Naive B cell (primary cell): ENCODE measurements around the gene AHSP. TPM values are rescaled to one million over a fixed set of nuclear protein-coding genes. Genes with fewer than 3 reads are reported as not detected.
"Not testable (repeated sequence)": the region's sequence is repeated elsewhere in the genome, so short reads cannot be mapped to it uniquely, and the experiment has no call there.

Source experiments
- ATAC-seq, 2 donors: fragments of 150-1000 bp; cut with Tn5 transposase; 2 replicates each; pipeline ENCODE4 v1.10.0; 2021; ENCODE audit warnings: low read depth in 2 of 2, mild to moderate bottlenecking in 2 of 2, moderate library complexity in 2 of 2
- DNase-seq: peaks from one replicate; pipeline ENCODE4 v3.0.0; 2022
- H3K27ac Mint-ChIP-seq, 6 donors: one replicate each; pipeline ENCODE4 v1.8.0; 2020 to 2022; ENCODE audit warnings: mild to moderate bottlenecking in 6 of 6, mixed read lengths in 6 of 6, moderate library complexity in 5 of 6, inconsistent platforms in 2 of 6
- H3K27me3 Mint-ChIP-seq, 3 donors: one replicate each; pipeline ENCODE4 v1.8.0; 2021 to 2022; ENCODE audit warnings: mixed read lengths in 3 of 3, mild to moderate bottlenecking in 1 of 3
- H3K36me3 Mint-ChIP-seq, 2 donors: one replicate each; pipeline ENCODE4 v1.8.0; 2020 to 2022; ENCODE audit warnings: mixed read lengths in 2 of 2, inconsistent platforms in 1 of 2, mild to moderate bottlenecking in 1 of 2
- H3K4me1 Mint-ChIP-seq, 3 donors: one replicate each; pipeline ENCODE4 v1.8.0; 2020 to 2022; ENCODE audit warnings: mixed read lengths in 3 of 3, inconsistent platforms in 1 of 3, mild to moderate bottlenecking in 1 of 3, moderate library complexity in 1 of 3
- H3K4me3 Mint-ChIP-seq, 8 donors: one replicate each; pipeline ENCODE4 v1.8.0; 2020 to 2022; ENCODE audit warnings: mild to moderate bottlenecking in 8 of 8, mixed read lengths in 8 of 8, moderate library complexity in 8 of 8, inconsistent platforms in 2 of 8
- H3K9me3 Mint-ChIP-seq, 7 donors: one replicate each; pipeline ENCODE4 v1.8.0; 2020 to 2022; ENCODE audit warnings: mixed read lengths in 7 of 7, mild to moderate bottlenecking in 5 of 7, inconsistent platforms in 2 of 7, moderate library complexity in 1 of 7
- polyA plus RNA-seq, 6 donors: library from polyadenylated mRNA; unstranded; fragments of 300-500 nt; fragmentation: Illumina TruSeq; gene quantifications; one replicate each; pipeline ENCODE4 v1.2.3, GENCODE V29; 2021; ENCODE audit warnings: low read depth in 6 of 6

The AHSP gene
- polyA plus RNA-seq, 6 donors from 2014 or later = not detected

DNA sequence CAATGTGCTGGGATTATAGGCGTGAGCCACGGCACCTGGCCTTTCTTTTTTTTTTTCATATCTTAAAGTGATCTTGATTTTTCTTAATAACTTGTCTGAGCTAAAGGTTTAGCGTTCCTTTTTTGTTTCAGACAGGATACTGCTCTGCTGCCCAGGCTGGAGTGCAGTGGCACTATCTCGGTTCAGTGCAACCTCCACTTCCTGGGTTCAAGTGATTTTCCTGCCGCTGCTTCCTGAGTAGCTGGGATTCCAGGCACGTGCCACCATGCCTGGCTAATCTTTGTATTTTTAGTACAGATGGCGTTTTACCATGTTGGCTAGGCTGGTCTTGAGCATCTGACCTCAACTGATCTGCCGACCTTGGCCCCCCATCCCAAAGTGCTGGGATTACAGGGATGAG lies 23.5 kb upstream of the AHSP start:
- no peaks in the 10 kb centered on the region for H3K9me3 Mint-ChIP-seq
- H3K27ac Mint-ChIP-seq = peak overlapping the region in 4 of 6 donors; percentile 28 to 83 (median 68)
- no peak for DNase-seq
- ATAC-seq = no peak
- H3K36me3 Mint-ChIP-seq = no peaks in the 10 kb centered on the region
- H3K27me3 Mint-ChIP-seq = no peaks in the 10 kb centered on the region
- peaks cover 33 to 58% (median 55%) of the 10 kb centered on the region in 3 donors for H3K4me1 Mint-ChIP-seq
- H3K4me3 Mint-ChIP-seq = peak overlapping the region in 1 of 8 donors; percentile 99

DNA sequence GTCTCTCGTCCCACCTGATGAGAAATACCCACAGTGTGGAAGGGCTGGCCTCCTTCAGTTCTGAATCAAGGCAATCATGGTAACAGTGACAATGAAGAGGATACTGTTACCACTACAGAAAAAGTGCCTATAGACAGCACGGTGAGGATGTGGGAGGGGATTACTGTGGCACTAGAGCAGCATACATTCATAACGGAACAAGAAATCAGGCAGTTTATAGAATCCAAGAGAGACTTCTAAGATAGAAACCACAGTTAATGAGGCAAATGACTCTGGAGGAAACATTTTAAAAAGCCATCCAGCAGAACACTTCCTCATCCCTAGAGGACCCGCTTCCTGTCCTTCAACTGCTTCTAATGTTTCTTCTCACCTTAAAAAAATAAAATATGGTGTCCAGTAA lies 22.2 kb upstream of the AHSP start:
- peaks cover 39 to 69% (median 65%) of the 10 kb centered on the region in 3 donors for H3K4me1 Mint-ChIP-seq
- H3K9me3 Mint-ChIP-seq = no peaks in the 10 kb centered on the region
- H3K36me3 Mint-ChIP-seq = no peaks in the 10 kb centered on the region
- ATAC-seq (no peak), DNase-seq (no peak)
- peak overlapping the region; percentile 48 to 88 (median 76) for H3K27ac Mint-ChIP-seq
- peak overlapping the region in 1 of 8 donors; percentile 99 for H3K4me3 Mint-ChIP-seq
- no peaks in the 10 kb centered on the region for H3K27me3 Mint-ChIP-seq

DNA sequence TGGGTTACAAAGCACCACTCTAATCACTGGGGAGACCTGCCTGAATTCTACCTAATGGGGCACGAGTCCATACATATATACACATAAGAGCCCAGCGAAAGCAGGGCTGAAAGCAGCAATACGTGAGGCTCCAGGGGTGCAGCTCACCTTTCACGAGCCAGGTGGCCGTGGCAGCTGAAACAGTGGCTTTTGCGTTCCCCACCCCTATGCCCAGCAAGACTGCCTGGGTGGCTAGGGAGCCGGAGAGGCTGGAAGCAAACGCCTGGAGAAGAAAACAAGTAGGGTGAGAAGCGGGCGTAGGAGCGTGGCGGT lies 20.1 kb upstream of the AHSP start:
- ATAC-seq = peak; percentile 5 to 12
- peak overlapping the region; percentile 42 to 97 (median 90) for H3K27ac Mint-ChIP-seq

DNA sequence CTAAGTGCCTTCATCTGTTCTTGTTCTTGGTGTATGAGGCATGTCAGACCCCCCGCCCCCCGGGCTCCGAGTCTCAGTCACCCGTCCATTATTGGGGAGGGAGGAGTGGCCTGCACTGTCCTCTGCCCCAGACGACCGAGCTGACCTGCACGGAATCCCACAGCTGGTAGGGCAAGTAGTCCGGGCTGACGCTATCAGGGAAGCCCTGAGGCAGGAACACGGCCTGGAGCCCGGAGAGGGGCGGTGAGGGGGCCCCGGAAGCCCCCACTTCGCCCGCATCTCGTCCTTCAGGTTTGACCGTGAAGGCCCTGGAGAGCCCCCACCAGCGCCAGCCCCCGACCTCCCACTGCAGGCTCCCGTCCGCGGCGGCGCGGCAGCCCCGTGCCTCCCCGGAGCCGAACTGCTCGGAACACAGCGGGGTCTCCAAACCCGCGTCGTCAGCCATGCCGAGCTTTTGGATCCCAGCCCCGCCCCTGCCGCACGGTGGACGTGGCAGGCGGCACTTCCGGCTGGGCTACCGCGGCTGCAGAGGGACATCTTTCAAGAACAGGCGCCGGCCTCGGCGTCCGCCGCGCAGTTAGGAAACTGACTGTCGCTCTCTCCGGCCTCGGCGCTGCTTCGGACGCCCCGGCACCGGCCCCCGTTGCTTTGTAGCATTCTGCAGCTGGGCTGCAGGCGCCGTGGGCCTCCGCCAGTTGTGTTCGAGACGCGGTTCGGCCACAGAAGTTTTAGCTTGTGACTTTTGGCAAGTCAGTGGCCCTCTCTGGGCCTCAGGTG lies 19.6 kb upstream of the AHSP start, which contains the start of gene RUSF1:
Gene RUSF1, minus strand, starts transcription at position 463 of the 777 bp plus-strand sequence. Its CDS starts 18 bp downstream, at position 445.
- Mint-ChIP-seq H3K36me3 (no peaks in the 10 kb centered on the region), H3K4me3 (peak within 1 kb of the TSS; percentile 89 to 99 (median 95)), H3K27ac (peak within 1 kb of the TSS; percentile 88 to 97 (median 96)), H3K27me3 (no peaks in the 10 kb centered on the region), H3K4me1 (peaks cover 39 to 67% (median 66%) of the 10 kb centered on the region in 3 donors), H3K9me3 (peaks cover 0 to 3% (median 0%) of the 10 kb centered on the region in 7 donors)
- ATAC-seq = peak; percentile 85 to 91
- peak; percentile 79 for DNase-seq

More for the DNA sequence above, 20.1 kb upstream of the AHSP start:
- H3K4me3 Mint-ChIP-seq = peak overlapping the region; percentile 89 to 99 (median 95)
- H3K36me3 Mint-ChIP-seq = no peaks in the 10 kb centered on the region
- DNase-seq = no peak
- peaks cover 0 to 1% (median 0%) of the 10 kb centered on the region in 7 donors for H3K9me3 Mint-ChIP-seq
- no peaks in the 10 kb centered on the region for H3K27me3 Mint-ChIP-seq
- H3K4me1 Mint-ChIP-seq = peaks cover 39 to 70% (median 62%) of the 10 kb centered on the region in 3 donors

DNA sequence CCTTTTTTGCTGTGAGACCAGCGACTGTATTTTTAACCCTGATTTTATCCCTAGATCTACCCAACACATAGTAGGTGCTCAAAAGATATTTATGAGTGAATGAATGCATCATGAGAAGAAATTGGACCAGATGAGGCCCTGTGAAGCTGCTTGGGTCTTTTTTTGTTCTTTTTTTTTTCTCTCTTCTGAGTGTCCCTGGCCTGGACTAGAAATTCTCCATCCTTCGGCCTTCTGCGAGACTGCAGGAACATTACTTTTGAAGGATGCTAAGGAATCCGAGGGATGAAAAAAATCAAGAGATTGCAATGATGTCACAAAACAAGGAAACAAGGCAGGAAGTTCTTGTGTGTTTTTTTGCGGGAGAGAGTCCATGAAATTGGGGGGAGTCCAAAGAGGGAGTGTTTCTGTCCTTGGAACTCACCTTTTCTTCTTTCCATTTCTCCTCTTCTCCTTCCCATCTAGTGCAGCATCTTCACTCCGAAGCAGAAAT lies 18.9 kb upstream of the AHSP start:
- Mint-ChIP-seq H3K4me3 (peak overlapping the region; percentile 89 to 99 (median 95)), H3K36me3 (no peaks in the 10 kb centered on the region), H3K27ac (peak overlapping the region; percentile 88 to 97 (median 96)), H3K9me3 (peaks cover 0 to 3% (median 0%) of the 10 kb centered on the region in 7 donors), H3K27me3 (no peaks in the 10 kb centered on the region), H3K4me1 (peaks cover 39 to 64% (median 64%) of the 10 kb centered on the region in 3 donors)
- DNase-seq (no peak), ATAC-seq (no peak)

DNA sequence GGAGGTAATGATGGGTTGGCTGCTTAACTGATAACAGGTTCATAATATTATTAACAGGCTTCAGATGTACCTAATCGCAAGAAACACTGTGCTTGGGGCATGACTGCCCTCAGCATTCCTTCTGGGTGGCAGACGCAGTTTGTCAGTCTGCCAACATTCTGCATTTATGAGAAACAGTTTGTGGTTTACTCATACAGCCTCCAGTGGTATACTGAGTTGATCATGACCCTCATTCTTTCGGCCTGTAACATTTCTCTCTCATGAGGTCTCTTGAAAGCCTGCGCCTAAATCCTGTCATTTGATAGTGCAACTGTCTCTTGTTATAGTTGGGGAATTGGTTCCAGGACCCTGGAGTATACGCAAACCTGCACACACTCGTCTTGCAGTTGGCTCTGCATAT lies 14.6 kb upstream of the AHSP start:
- H3K4me3 Mint-ChIP-seq = no peak overlapping the region
- peaks cover 20 to 27% (median 25%) of the 10 kb centered on the region in 3 donors for H3K4me1 Mint-ChIP-seq
- no peak for ATAC-seq
- peaks cover 0 to 11% (median 8%) of the 10 kb centered on the region in 7 donors for H3K9me3 Mint-ChIP-seq
- peaks cover 0 to 6% of the 10 kb centered on the region in 2 donors for H3K36me3 Mint-ChIP-seq
- H3K27me3 Mint-ChIP-seq = peaks cover 0 to 23% (median 12%) of the 10 kb centered on the region in 3 donors
- DNase-seq = no peak
- H3K27ac Mint-ChIP-seq = peak overlapping the region in 1 of 6 donors; percentile 74

DNA sequence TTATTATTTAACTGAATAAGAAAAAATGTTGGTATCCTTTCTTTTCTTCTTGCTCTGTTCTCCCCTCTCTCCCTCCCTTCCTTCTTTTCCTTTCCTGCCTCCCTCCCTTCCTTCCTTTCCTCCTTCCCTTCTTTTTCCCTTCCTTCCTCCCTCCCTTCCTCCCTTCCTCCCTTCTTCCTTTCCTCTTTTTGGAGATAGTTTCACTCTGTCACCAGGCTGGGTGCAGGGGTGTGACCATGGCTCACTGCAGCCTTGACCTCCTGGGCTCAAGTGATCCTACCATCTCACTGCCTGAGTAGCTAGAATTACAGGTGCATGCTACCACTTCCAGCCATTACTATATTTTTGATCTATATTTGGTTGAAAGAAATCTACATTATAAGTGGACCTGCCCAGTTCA lies 13.8 kb upstream of the AHSP start:
- Mint-ChIP-seq H3K36me3 (peaks cover 0 to 6% of the 10 kb centered on the region in 2 donors), H3K27me3 (peaks cover 0 to 24% (median 12%) of the 10 kb centered on the region in 3 donors), H3K9me3 (peaks cover 0 to 11% (median 8%) of the 10 kb centered on the region in 7 donors), H3K4me3 (no peak overlapping the region), H3K27ac (peak overlapping the region in 1 of 6 donors; percentile 60), H3K4me1 (peaks cover 18 to 23% (median 19%) of the 10 kb centered on the region in 3 donors)
- DNase-seq = no peak
- ATAC-seq = no peak

DNA sequence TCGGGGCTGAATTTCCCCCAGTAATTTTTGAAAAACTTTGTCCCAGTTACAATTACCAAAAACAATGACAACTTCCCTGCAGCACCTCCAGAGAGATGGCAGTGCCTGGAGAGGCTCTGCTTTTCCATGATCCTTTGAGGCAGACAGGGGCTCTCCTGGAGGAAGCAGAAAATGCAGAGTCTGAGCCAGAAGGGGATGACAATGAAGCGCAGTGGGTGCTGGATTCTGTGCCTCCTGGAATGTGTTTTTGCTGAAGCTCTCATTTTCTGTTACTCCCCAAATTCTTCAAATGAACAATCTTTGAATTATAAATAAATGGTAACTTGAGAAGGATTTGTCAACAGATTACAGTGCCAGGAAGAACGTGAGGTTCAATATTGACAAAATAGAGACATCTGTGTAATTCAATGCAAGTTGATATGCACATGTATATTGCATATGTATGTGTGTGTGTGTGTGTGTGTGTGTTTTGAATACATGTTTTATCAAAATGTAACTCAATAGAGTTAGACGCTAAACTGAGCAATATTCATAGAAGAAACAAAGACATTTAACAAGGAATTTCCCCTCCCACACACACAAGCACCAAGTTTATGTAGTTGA lies 9.8 kb upstream of the AHSP start:
- peaks cover 0 to 30% (median 12%) of the 10 kb centered on the region in 3 donors for H3K27me3 Mint-ChIP-seq
- no peak overlapping the region for H3K27ac Mint-ChIP-seq
- ATAC-seq = no peak
- peaks cover 0 to 6% of the 10 kb centered on the region in 2 donors for H3K36me3 Mint-ChIP-seq
- no peak for DNase-seq
- peaks cover 0 to 6% (median under 1%) of the 10 kb centered on the region in 3 donors for H3K4me1 Mint-ChIP-seq
- peaks cover 0 to 11% (median 8%) of the 10 kb centered on the region in 7 donors for H3K9me3 Mint-ChIP-seq
- H3K4me3 Mint-ChIP-seq = no peak overlapping the region

DNA sequence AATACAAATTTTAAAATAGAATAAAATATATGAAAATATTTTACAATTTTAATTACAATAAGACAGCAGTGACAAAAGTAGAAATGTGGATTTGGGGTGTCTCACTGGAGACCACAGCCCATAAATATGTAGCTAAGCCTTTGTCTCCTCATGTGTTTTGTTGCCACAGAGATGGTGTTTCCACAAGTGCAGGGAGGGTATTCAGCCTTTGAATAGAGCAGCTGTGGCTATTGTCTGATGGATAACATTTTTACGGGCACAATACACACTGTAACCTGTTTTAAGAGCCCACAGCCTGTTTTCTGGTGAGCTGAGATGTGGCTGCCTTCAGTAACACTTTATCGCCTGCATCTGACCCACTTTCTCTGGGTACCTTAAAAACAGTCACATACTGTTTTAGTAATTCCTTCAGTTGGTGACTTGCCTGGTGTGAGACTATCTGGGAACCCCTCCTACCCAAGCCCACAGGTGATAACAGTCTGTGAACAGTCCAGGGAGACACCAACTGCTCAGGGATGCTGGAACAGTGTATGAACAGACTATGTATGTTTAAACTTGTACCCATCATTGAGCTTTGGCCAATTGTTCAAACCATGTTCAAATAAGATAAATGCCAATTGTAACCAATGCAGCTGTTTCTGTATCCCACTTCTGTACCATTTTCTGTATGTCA lies 7.8 kb upstream of the AHSP start:
- H3K36me3 Mint-ChIP-seq = peaks cover 0 to 6% of the 10 kb centered on the region in 2 donors
- peaks cover 2 to 26% (median 12%) of the 10 kb centered on the region in 3 donors for H3K27me3 Mint-ChIP-seq
- H3K9me3 Mint-ChIP-seq = peaks cover 0 to 11% (median 8%) of the 10 kb centered on the region in 7 donors
- H3K4me1 Mint-ChIP-seq = no peaks in the 10 kb centered on the region
- H3K27ac Mint-ChIP-seq = no peak overlapping the region
- no peak for ATAC-seq
- no peak overlapping the region for H3K4me3 Mint-ChIP-seq
- DNase-seq = no peak

DNA sequence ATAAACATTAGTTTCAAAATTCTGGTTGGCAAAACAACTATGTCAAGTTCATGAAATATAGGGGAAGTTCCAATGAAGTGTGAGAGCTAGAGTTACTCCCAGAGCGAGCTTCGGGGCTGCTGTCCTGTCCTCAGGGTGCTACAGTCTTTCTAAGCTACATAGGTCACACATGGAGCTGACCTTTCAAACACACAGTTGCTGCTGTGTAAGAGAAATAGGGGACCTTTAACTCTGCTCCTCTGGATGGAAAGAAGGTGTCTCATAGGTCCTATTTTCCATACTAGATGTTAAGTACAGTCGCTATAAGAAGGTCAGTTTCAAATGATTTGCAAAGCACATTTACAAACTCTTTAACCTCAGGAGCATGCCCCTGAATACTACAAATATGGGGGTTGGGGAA lies 6.3 kb upstream of the AHSP start:
- peaks cover 7 to 24% (median 9%) of the 10 kb centered on the region in 3 donors for H3K27me3 Mint-ChIP-seq
- no peak overlapping the region for H3K4me3 Mint-ChIP-seq
- no peaks in the 10 kb centered on the region for H3K4me1 Mint-ChIP-seq
- ATAC-seq = no peak
- peaks cover 0 to 11% (median 8%) of the 10 kb centered on the region in 7 donors for H3K9me3 Mint-ChIP-seq
- no peak overlapping the region for H3K27ac Mint-ChIP-seq
- peaks cover 0 to 6% of the 10 kb centered on the region in 2 donors for H3K36me3 Mint-ChIP-seq
- DNase-seq = no peak

DNA sequence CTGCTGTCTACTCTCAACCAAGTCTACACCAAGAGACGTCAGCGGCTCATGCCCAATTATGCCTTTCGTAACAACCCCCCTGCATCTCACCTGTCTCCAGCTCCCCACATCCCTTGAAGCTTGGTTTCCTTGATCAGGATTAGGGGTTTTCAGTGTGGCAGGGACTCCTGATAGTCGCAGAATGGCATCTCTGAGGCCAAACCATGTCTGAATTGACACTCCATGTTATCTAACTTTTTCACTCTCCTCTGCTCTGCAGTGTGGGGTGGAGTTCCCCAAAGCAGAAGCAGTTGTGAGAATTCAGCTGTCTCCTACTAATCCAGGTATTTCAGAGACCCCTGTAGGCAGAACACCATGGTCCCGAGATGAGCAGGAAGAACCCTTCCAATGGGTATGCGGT lies 5.6 kb upstream of the AHSP start:
- DNase-seq (no peak), ATAC-seq (no peak)
- Mint-ChIP-seq H3K27ac (peak overlapping the region in 1 of 6 donors; percentile 72), H3K9me3 (peaks cover 0 to 9% (median 5%) of the 10 kb centered on the region in 7 donors), H3K36me3 (peaks cover 0 to 6% of the 10 kb centered on the region in 2 donors), H3K27me3 (peaks cover 5 to 17% (median 13%) of the 10 kb centered on the region in 3 donors), H3K4me1 (no peaks in the 10 kb centered on the region), H3K4me3 (no peak overlapping the region)

DNA sequence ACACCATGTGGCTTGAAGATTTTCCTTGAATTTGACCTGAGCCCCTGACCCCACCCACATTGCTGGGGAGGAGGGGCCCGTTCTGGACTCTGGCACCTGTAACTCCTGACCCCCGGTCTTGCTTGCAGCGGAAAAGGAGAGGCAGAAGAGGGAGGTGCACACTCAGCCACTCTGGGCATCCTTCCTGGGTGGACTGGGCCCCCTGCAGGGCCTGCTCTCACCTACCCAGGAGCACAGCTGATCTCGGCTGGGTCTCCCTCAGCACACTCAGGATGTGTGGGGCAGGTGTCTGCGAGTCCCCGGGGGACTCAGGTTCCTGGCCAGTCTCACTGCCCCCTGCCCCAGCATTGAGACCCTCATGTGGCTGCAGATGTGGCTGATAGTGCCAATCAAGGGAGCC lies 3.9 kb upstream of the AHSP start:
- not testable (repeated sequence) for H3K36me3 Mint-ChIP-seq, H3K27ac Mint-ChIP-seq, DNase-seq, ATAC-seq, H3K4me3 Mint-ChIP-seq, H3K9me3 Mint-ChIP-seq
- peaks cover 11 to 14% (median 13%) of the 10 kb centered on the region in 3 donors for H3K4me1 Mint-ChIP-seq
- H3K27me3 Mint-ChIP-seq = peaks cover 14 to 26% (median 20%) of the 10 kb centered on the region in 3 donors

DNA sequence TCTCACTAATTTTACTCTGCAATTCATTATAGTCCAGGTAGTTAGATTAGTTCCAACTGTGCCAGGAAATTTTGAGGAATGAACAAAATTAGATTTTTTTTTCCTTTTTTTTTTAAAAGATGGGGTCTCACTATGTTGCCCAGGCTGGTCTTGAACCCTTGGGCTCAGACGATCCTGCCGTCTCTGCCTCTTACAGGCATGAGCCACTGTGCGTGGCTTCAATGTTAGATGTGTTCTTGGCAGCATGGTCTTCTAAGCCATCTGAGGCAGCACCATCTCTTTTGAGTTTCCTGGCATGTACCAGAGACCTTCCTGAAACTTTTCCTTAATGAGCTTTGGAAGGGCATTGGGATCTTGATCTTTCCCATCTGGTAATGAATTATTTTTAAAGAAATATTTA lies 2.6 kb upstream of the AHSP start:
- Mint-ChIP-seq H3K4me3 (no peak overlapping the region), H3K36me3 (no peaks in the 10 kb centered on the region), H3K27ac (no peak overlapping the region), H3K27me3 (peaks cover 18 to 29% (median 26%) of the 10 kb centered on the region in 3 donors), H3K9me3 (no peaks in the 10 kb centered on the region), H3K4me1 (peaks cover 16 to 23% (median 18%) of the 10 kb centered on the region in 3 donors)
- no peak for ATAC-seq
- DNase-seq = no peak
